Stimulated activated CD8-positive, alpha-beta memory T cell treated with anti-CD3 and anti-CD28 coated beads, Interleukin-7, amount 100 ng/mL, for 1 hour (primary cell): ENCODE data around the gene KIAA1671.

Experiments used
- DNase-seq, 2 donors: peaks; one replicate each; pipeline ENCODE4 v3.0.0-alpha.2; 2020; ENCODE audit warnings: low read depth in 2 of 2

KIAA1671 gene

DNA sequence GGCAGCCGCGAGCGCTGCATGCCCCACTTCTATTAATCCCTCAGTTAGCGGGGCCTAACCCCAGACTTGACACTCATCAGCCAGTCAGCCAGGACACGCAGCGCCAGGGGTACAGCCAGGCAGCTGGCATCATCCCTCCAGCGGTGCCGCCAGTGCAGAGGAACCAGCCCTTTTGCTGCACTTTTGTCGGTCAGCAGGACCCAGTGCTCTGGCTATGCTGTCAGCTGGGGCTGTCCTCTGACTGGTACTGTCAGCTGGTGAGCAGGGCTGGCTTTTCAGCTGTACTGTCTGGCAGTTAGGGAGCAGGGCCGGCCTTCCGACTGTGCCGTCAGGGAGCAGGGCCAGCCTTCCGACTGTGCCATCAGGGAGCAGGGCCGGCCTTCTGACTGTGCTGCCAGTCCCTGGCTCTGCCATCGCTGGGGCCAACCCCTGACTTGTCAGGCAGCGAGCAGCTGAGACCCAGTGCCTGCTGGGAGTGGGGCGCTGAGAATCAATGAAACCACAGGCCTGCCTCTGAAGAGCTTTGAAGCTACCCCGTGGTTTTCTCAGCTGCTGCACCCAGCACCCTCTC, 115.4 kb downstream of the KIAA1671 start:
- DNase-seq = peak; percentile 46 to 54

DNA sequence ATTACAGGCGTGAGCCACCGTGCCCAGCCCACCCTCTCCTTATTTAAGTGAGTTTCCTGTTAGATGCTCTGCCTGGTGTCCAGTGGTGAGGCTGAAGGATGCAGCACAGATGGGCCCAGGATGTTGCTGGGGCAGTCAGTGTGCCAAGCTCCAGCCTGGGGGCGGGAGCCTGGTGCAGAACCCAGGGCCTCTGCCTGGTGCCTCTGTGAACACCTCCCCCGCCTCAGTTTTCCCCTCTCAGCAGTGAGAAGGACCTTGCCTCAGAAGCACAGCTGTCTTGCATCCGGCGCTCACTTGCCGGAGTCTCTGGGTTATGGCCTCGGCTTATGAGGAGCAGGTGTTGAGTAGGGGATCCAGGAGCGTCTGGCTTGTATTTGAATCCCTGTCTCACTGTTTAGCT, 116.2 kb downstream of the KIAA1671 start:
- DNase-seq = no peak

DNA sequence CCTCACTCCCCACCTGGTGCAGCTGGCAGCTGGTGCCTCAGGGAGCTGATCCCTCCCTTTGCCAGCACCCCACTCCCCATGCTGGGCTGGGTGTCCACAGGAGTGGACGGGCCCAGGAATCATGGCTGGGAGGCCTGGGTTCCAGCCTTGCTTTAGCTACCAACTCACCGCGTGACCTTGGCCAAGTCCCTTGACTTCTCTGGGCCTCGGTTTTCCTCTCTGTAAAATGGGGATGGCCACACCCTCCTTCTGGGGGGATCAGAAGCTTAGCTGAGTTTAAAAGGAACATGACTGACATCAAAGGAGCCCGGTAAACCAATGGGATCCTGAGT, 116.9 kb downstream of the KIAA1671 start:
- no peak for DNase-seq

DNA sequence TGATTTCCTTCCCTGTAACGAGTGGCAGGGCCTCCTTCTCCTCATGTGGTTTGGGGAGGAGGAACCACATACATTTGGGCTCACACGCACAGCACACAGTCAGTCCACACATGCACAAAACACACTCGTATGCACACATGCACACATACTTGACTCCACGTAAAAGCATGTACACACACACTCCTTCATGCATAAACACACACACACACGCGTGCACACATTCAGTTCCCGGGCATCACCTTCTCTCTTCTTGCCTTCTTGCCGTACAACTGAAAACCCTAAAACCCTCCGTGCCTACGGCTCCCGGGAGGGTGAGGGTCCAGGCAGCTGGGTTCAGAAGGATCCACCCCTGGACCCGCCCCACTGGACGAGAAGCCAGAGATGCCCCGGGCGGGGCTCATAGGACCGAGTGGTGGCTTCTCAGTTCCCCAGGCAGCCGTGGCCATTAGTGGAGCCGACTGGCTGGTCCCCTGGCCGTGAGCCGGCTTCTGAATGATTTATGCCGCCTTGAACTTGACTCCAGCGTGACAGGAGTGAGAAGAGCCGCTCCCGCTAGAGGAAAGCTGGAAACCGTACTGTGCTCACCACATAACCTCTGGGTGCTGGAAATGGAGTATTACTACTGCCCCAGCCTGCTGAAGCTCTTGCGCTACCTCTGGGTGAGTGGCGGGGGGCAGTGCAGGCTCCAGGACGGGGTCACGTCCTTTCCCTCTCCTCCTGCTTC, 117.4 kb downstream of the KIAA1671 start:
- DNase-seq = no peak

DNA sequence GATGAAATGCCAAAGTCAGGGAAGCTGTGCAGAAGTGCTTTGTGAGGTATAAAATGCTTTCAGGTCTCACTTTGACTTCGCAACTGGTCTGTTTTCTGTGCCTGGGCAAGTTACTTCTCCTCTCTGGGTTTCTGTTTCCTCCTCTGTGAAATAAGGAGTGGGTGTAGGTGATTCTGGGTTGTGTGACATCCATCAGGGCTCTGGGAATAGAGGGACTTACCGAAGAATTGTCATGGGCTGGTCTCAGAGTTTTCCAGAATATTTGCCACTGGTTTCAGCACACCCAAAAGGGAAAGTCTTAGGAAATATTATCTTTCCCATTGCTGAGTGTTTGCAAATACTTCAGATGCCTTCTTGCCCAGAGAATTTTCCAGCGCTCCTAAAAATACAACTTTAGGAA, 118.4 kb downstream of the KIAA1671 start:
- no peak for DNase-seq

DNA sequence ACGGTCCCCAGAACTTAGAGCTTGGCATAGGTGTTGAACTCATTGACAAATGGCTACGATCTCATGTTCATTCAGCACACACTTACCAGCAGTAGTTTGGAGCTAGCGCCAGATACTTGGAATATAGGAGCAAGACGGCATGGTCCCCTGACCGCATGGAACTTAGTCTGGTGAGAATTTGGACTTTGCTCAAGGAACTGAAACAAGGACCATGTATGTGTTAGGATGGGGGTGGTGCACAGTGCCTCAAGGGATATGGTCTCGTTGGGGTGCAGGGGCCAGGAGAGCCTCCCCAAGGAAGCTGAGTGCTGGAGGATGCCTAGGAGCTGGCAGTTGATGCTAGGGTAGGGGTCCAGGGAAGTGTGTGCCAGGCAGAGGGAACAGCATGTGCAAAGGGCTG, 119.2 kb downstream of the KIAA1671 start:
- no peak for DNase-seq

DNA sequence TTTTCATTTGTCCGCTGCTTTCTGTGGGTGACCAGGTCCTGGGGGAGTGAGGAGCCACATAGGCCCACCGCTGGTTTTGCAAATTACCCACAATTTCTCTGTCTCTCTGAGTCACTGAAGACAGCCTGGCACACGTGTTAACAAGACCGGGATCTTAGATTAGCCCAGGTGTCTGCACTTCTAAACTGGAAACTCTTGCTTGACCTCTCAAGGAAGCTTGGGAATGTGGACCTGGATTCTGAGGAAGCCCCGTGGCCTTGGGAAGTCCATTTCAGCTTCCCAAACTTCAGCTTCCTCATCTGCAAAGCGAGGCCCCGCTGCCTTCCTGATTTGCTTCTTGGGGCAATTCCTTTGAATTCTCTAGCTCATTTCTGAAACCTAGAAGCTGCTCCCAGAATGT, 119.9 kb downstream of the KIAA1671 start:
- DNase-seq = no peak

DNA sequence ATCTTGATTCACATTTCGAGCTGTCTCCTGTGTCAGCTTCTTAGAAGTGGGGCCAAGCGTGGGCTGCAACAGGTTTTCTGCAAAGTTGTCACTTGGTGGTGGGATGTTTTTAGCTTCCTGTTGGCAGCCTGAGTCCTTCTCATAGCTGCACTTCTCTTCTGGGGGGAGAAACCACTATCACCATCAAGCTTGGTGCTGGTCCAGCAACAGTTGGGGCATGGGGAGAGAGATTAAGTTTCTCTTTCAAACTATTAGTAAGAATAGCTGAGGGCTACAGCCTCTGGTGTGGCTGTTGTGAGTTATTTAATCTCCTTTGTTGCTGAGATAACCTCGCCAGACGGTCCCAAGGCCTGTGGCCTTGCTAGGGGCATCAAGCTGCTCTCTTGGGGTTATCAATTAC, 123.8 kb downstream of the KIAA1671 start:
- DNase-seq = no peak

DNA sequence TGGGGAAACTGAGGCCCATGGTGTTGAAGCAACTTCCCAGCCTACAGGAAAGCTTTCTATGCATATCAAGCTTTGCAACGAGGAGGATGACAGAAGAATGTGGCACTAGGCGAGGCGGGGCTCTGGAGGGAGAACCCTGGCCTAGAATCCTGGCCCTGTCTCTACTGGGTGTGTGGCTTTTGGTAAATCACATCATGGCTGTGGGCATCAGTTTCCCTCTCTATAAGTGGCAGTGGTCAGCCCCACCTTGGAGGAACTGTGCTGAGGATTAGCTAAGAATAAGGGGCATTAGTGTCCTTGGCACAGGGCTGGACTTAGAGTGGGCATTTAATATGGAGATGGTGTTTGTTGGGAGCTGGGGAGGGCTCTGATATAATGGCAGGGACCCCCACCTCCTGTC, 124.5 kb downstream of the KIAA1671 start:
- no peak for DNase-seq

DNA sequence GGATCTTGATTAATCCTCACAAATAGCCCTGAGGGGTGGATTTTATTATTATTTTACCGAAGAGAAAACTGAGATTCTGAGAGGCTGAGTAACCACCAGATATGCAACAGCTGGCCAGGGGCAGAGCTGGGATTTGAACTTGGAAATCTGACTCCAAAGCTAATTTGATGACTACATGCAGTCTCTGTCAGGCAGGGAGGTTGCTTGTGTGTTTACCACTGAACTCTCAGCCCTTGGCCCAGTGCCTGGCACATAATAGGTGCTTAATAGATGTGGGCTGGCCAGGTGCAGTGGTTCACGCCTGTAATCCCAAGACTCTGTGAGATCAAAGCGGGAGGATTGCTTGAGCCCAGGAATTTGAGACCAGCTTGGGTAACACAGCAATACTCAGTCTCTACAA, 125.4 kb downstream of the KIAA1671 start:
- no peak for DNase-seq

DNA sequence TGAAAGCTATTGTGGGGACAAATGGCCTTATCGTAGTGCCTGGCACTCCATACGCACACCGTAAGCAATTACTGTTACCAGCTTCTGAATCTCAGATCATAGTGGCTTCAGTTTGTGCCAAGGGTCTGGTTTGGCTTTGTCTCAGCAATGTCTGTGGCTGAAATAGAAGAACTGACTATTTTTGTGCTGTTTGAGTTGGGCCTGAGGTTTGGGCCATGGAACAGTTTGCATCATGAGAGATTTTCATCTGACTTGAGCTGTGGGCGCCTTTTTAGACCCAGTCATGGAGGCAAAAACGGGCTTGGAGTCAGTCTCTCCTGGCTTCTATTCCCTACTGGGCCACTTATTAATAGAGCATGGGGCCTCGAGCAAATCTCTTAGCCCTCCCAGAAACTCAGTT, 126.1 kb downstream of the KIAA1671 start:
- DNase-seq = no peak

DNA sequence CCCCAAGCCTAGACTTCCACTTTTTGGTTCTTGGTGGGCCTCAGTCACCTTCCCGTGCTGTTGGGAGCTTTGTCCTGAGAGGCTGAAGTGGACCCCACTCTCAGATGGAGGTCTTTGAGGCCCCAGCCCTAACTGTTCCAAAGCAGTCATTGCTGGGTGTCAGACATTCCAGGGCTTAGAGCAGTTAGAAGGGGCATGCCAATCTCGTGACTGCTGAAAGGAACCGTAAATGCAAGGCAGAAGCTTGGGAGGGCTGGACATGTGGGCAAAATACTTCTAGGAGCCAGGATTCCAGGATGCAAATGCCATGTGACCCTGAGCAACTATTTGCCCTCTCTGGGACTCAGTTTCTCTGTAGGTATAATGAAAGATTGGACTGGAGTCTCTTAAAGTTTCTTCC, 128.3 kb downstream of the KIAA1671 start:
- no peak for DNase-seq

DNA sequence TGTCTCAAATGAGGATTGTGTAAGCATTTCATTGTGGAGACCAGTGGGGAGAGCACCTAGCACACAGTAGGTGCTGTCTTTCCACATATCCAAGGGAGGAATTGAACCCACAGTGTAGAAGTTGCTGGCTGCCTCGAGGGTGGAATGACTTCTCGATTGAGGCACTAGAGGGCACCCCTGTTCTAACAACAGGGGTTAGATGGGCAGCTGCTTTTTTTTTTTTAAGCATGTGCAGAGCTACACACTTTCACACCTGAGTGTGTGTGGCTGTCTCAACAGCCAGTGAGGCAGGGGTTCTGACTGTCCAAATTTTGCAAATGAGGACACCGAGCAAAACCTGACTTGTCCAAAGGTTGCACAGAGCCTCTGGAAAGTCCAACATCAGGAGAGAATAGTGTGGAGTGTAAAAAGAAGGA, 128.9 kb downstream of the KIAA1671 start:
- DNase-seq = no peak

DNA sequence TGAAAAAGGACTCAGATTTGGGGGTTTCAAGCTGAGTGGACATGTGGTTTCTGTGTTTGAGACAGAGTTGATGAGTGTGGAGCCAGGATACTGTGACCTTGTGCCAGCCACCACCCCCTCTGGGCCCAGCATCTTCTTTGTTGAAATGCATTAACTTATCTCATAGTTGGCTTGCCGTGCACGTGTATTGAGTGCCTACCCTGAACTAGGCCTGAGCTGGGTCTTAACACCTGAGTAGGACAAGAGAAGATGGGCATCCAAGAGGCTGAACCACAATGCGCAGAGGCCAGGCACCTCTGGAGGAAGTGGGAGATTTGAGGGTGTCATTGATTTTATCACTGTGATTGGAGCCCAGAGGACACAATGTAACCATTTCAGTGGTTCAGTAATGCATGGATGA, 129.6 kb downstream of the KIAA1671 start:
- DNase-seq = no peak

DNA sequence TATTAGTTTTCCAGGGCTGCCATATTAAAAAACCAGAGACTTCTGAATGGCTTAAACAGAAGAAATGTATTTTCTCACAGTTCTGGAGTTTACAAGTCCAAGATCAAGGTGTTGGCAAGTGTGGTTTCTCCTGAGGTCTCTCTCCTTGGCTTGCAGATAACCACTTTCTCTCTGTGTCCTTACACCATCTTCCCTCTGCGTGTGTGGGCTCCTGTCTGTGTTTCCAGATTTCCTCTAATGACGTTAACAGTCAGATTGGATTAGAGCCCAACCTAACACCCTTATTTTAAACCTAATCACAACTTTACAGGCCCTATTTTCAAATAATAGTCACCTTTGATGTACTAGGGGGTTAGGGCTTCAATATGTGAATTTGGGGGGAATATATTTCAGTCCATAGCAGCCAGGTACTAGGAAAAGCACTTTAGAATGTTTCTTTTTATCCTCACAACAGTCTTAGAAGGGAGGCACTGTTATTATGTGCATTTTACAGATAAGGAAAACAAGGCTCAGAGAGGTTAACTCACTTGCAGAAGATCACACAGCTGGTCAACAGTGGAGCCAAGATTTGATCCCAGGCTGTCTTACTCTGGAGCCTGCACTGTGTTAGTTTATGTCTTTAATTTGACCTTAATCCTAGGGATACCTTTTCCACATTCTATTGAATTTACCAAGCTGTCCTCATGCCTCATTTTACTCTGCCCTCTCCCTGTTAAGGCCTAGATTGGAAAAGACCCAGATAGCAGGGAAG, 130.7 kb downstream of the KIAA1671 start:
- no peak for DNase-seq

DNA sequence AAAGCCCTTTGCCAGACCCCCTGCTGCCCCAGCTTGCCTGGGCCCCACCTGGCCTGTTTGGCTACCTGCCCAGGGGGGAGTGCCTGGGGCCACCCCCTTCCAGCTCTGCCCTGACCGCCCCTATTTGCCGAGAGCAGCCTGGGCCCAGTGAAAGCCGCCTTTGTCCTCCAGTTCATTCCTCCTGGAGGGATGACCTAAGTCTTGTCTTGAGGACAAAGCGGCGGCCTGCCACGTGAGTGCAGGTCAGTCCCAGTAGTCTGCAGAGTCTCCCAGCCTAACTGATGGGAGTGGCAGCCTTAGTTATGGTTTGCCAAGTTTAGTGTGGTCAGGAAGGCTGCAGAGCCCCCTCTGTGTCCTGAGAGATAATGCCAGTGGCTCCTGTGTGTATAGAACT, 131.3 kb downstream of the KIAA1671 start:
- no peak for DNase-seq

DNA sequence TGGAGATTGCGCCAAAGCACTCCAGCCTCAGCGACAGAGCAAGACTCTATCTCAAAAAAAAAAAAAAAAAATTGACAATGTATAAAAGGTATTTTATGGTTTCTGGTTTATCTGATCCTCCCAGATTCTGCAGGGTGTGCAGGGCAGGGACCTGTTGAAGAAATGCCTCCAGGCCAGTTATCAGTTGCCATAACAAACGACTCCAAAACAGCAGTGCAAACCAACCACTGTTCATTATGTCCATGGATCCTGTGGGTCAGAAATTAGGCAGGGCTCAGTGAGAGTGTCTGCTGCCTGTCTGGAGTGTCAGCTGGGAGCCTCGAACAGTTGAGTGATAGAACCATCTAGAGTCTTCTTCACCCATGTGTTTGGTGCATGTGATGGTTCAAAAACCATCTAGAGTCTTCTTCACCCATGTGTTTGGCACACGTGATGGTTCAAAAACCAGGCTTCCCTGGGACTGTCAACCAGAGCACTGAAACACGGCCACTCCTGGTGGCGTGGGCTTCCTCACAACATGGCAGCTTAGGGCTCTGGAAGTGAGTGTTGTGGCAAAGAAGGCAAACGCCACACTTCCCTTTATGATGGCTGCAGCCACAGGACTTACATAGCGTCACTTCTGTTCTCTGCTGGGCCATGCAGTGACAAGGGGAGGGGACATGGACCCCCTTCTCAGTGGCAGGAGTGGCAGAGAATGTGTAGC, 132.0 kb downstream of the KIAA1671 start:
- DNase-seq = no peak

DNA sequence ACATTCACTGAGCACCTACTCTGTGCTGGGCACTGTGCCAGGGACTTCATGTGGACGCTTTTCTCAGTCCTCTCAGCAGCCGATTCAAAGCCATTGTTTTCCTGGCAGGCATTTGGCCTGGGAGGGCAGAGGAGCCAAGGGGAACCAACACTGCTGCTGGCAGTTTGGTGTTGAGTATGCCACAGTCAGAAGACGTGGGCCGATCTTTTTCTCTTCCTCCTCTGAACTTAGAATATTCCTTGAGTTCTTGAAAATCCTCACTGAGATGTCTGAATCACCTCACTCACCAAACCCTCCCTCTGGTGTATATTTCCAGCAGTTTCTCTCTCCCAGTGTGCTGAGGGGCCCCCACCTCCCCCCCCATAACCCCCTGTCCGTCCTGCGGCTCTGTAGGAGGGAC, 132.6 kb downstream of the KIAA1671 start:
- DNase-seq = no peak

DNA sequence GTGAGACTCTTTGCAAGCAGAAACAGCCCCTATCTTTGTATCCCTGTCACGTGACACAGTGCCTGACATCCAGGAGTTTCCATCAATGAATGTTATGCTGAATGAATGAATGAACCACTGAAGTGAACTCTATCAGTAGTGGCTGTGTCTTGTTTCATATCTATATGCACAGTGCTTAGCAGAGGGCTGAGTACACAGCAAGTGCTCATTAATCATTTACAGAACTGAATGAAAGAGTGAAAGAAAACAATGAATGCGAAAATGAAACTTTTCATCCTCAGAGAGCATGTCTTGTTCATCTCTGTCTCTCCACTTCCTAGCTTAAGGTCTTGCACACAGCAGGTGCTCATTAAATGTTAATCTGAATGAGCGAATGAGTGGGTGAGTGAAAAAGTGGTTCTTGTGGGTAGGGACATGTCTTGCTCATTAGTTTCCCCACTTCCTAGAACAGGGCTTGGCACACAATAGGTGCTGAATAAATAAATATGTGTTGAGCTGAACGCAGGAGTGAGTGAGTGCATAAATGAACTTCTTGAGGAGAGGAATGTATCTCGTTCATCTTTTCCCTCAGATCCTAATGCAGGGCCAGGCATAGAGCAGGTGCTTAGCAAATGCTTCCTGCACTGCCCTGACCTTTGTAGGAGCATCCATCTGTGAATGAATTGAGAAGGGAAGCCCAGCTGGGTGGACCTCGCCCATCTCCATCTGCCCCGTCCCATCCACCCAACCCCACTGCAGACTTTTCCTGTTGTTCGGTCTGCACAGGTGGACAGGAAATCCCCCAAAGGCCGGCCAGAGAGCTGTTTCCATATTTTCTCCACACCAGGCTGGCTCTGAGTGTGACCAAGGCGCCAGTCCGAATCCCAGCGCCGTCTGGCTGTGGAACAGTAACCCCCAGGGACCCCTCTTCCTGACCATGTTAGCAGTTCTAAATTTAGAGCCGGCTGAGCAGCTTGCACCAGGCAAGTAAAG, 133.7 kb downstream of the KIAA1671 start:
- DNase-seq = no peak

DNA sequence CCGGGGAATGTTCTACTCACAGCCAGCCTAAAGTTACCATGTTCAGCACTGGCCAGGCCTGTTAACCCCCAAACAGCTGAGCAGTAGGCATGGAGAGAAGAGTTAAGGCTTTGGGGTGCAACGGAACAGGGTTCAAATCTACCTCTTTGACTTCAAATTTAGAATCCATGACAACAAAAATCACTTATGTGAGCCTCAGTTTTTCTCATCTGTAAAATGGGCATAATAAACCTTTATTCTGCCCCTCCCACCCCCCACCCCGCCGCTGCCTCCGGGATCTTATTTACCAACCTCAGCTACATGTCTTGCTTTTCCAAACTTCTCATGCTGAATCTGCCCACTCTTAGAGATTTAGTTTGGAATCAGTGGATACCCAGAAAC, 134.4 kb downstream of the KIAA1671 start:
- DNase-seq = no peak

DNA sequence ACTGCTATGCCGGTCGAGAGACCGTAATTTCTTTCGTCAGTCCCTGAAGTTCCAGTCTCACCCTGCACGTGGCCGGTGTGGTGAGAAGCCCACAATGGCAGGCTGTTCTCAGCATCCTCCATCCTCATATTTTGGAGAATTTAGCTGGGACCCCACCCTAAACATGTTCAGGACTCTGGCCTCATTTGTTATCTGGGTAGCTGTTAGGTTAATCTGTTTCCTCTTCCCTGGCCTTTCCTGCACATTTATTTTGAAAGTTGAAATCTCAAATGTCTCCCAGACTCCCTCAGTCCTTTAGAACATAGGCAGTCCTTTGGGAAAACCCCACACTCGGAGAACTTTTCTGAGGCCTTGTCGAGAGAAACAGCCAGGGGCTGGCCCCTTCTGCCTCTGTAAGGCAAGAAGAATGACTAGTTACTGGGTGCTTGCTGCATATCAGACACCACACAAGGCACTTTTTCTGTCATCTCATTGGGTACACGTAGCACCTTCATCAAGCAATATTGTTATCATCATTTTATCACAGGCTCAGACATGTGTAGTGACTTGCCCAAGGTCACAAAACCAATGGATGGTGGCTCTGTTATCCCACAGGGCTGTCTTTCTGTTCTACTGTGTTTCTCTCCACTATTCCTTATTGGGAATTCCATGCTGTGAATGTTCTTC, 137.8 kb downstream of the KIAA1671 start:
- no peak for DNase-seq
